ENCODE results near the gene GPR84.
"Not testable (repeated sequence)": the region's sequence is repeated elsewhere in the genome, so short reads cannot be mapped to it uniquely, and the experiment has no call there.

The GPR84 gene

GRCh38 chr12:54355104-54355815 is 9.0 kb downstream of the GPR84 start:
- H3K9ac ChIP-seq (ENCODE audit: low read depth in 1 of 2, low read length in 2 of 2): no peak overlapping the region
- no peak overlapping the region for H3K4me3 ChIP-seq (ENCODE audit: low read length in 2 of 2)
- H3K9me3 ChIP-seq (ENCODE audit: control insufficient read depth in 2 of 2, low read length in 2 of 2): no peaks in the 10 kb centered on the region
- no peaks in the 10 kb centered on the region for H3K27me3 ChIP-seq (ENCODE audit: control insufficient read depth in 2 of 2, insufficient read depth in 2 of 2, low read length in 2 of 2)
- H3K36me3 ChIP-seq (ENCODE audit: control insufficient read depth in 2 of 2, insufficient read depth in 2 of 2, low read length in 2 of 2): peaks cover 16% of the 10 kb centered on the region in 2 donors
- peak overlapping the region in 1 of 2 donors; percentile 6 for H3K27ac ChIP-seq (ENCODE audit: low read depth in 2 of 2, low read length in 2 of 2)
- H3K4me1 ChIP-seq (ENCODE audit: control insufficient read depth in 2 of 2, insufficient read depth in 2 of 2, low read length in 2 of 2): peaks cover 8 to 10% of the 10 kb centered on the region in 2 donors

- not testable (repeated sequence) for H3K9me3 ChIP-seq (ENCODE audit: control insufficient read depth in 2 of 2, low read length in 2 of 2); H3K4me3 ChIP-seq (ENCODE audit: low read length in 2 of 2); H3K27me3 ChIP-seq (ENCODE audit: control insufficient read depth in 2 of 2, insufficient read depth in 2 of 2, low read length in 2 of 2); H3K27ac ChIP-seq (ENCODE audit: low read depth in 2 of 2, low read length in 2 of 2); H3K9ac ChIP-seq (ENCODE audit: low read depth in 1 of 2, low read length in 2 of 2)
- peaks cover 26% of the 10 kb centered on the region in 2 donors for H3K36me3 ChIP-seq (ENCODE audit: control insufficient read depth in 2 of 2, insufficient read depth in 2 of 2, low read length in 2 of 2)
- H3K4me1 ChIP-seq (ENCODE audit: control insufficient read depth in 2 of 2, insufficient read depth in 2 of 2, low read length in 2 of 2): peaks cover 5 to 10% of the 10 kb centered on the region in 2 donors
These were observed 10.0 kb downstream of the GPR84 start for GRCh38 chr12:54354271-54354670.

GRCh38 chr12:54352891-54353874 is 11.1 kb downstream of the GPR84 start:
- H3K9ac ChIP-seq (ENCODE audit: low read depth in 1 of 2, low read length in 2 of 2): no peak overlapping the region
- peaks cover 3 to 5% of the 10 kb centered on the region in 2 donors for H3K4me1 ChIP-seq (ENCODE audit: control insufficient read depth in 2 of 2, insufficient read depth in 2 of 2, low read length in 2 of 2)
- no peak overlapping the region for H3K4me3 ChIP-seq (ENCODE audit: low read length in 2 of 2)
- no peaks in the 10 kb centered on the region for H3K27me3 ChIP-seq (ENCODE audit: control insufficient read depth in 2 of 2, insufficient read depth in 2 of 2, low read length in 2 of 2)
- peak overlapping the region in 1 of 2 donors; percentile 7 for H3K27ac ChIP-seq (ENCODE audit: low read depth in 2 of 2, low read length in 2 of 2)
- H3K9me3 ChIP-seq (ENCODE audit: control insufficient read depth in 2 of 2, low read length in 2 of 2): no peaks in the 10 kb centered on the region
- H3K36me3 ChIP-seq (ENCODE audit: control insufficient read depth in 2 of 2, insufficient read depth in 2 of 2, low read length in 2 of 2): peaks cover 32 to 33% of the 10 kb centered on the region in 2 donors

- Histone ChIP-seq H3K36me3 (ENCODE audit: control insufficient read depth in 2 of 2, insufficient read depth in 2 of 2, low read length in 2 of 2) (peaks cover 42 to 43% of the 10 kb centered on the region in 2 donors), H3K4me1 (ENCODE audit: control insufficient read depth in 2 of 2, insufficient read depth in 2 of 2, low read length in 2 of 2) (no peaks in the 10 kb centered on the region), H3K9me3 (ENCODE audit: control insufficient read depth in 2 of 2, low read length in 2 of 2) (no peaks in the 10 kb centered on the region), H3K27me3 (ENCODE audit: control insufficient read depth in 2 of 2, insufficient read depth in 2 of 2, low read length in 2 of 2) (no peaks in the 10 kb centered on the region), H3K27ac (ENCODE audit: low read depth in 2 of 2, low read length in 2 of 2) (peak overlapping the region in 1 of 2 donors; percentile 13), H3K4me3 (ENCODE audit: low read length in 2 of 2) (no peak overlapping the region), H3K9ac (ENCODE audit: low read depth in 1 of 2, low read length in 2 of 2) (peak overlapping the region in 1 of 2 donors; percentile 19)
These were observed 12.2 kb downstream of the GPR84 start for GRCh38 chr12:54352022-54352531.

GRCh38 chr12:54351341-54351740 is 12.9 kb downstream of the GPR84 start:
- H3K4me1 ChIP-seq (ENCODE audit: control insufficient read depth in 2 of 2, insufficient read depth in 2 of 2, low read length in 2 of 2): no peaks in the 10 kb centered on the region
- H3K36me3 ChIP-seq (ENCODE audit: control insufficient read depth in 2 of 2, insufficient read depth in 2 of 2, low read length in 2 of 2): peaks cover 48 to 49% of the 10 kb centered on the region in 2 donors
- no peak overlapping the region for H3K9ac ChIP-seq (ENCODE audit: low read depth in 1 of 2, low read length in 2 of 2)
- H3K27ac ChIP-seq (ENCODE audit: low read depth in 2 of 2, low read length in 2 of 2): no peak overlapping the region
- H3K9me3 ChIP-seq (ENCODE audit: control insufficient read depth in 2 of 2, low read length in 2 of 2): no peaks in the 10 kb centered on the region
- no peak overlapping the region for H3K4me3 ChIP-seq (ENCODE audit: low read length in 2 of 2)
- H3K27me3 ChIP-seq (ENCODE audit: control insufficient read depth in 2 of 2, insufficient read depth in 2 of 2, low read length in 2 of 2): no peaks in the 10 kb centered on the region

GRCh38 chr12:54350743-54351142 is 13.5 kb downstream of the GPR84 start:
- H3K9me3 ChIP-seq (ENCODE audit: control insufficient read depth in 2 of 2, low read length in 2 of 2): no peaks in the 10 kb centered on the region
- no peak overlapping the region for H3K27ac ChIP-seq (ENCODE audit: low read depth in 2 of 2, low read length in 2 of 2)
- no peak overlapping the region for H3K4me3 ChIP-seq (ENCODE audit: low read length in 2 of 2)
- no peaks in the 10 kb centered on the region for H3K27me3 ChIP-seq (ENCODE audit: control insufficient read depth in 2 of 2, insufficient read depth in 2 of 2, low read length in 2 of 2)
- H3K4me1 ChIP-seq (ENCODE audit: control insufficient read depth in 2 of 2, insufficient read depth in 2 of 2, low read length in 2 of 2): no peaks in the 10 kb centered on the region
- no peak overlapping the region for H3K9ac ChIP-seq (ENCODE audit: low read depth in 1 of 2, low read length in 2 of 2)
- peaks cover 48 to 51% of the 10 kb centered on the region in 2 donors for H3K36me3 ChIP-seq (ENCODE audit: control insufficient read depth in 2 of 2, insufficient read depth in 2 of 2, low read length in 2 of 2)

GRCh38 chr12:54349679-54350078 is 14.6 kb downstream of the GPR84 start:
- Histone ChIP-seq H3K4me3 (ENCODE audit: low read length in 2 of 2) (no peak overlapping the region), H3K36me3 (ENCODE audit: control insufficient read depth in 2 of 2, insufficient read depth in 2 of 2, low read length in 2 of 2) (peaks cover 52 to 59% of the 10 kb centered on the region in 2 donors), H3K9ac (ENCODE audit: low read depth in 1 of 2, low read length in 2 of 2) (no peak overlapping the region), H3K27ac (ENCODE audit: low read depth in 2 of 2, low read length in 2 of 2) (no peak overlapping the region), H3K4me1 (ENCODE audit: control insufficient read depth in 2 of 2, insufficient read depth in 2 of 2, low read length in 2 of 2) (no peaks in the 10 kb centered on the region), H3K9me3 (ENCODE audit: control insufficient read depth in 2 of 2, low read length in 2 of 2) (no peaks in the 10 kb centered on the region), H3K27me3 (ENCODE audit: control insufficient read depth in 2 of 2, insufficient read depth in 2 of 2, low read length in 2 of 2) (no peaks in the 10 kb centered on the region)

- peaks cover 53 to 60% of the 10 kb centered on the region in 2 donors for H3K36me3 ChIP-seq (ENCODE audit: control insufficient read depth in 2 of 2, insufficient read depth in 2 of 2, low read length in 2 of 2)
These were observed 15.2 kb downstream of the GPR84 start for GRCh38 chr12:54349036-54349435.

GRCh38 chr12:54341378-54342300 is 22.6 kb downstream of the GPR84 start:
- H3K4me3 ChIP-seq (ENCODE audit: low read length in 2 of 2): no peak overlapping the region
- no peak overlapping the region for H3K27ac ChIP-seq (ENCODE audit: low read depth in 2 of 2, low read length in 2 of 2)
- no peaks in the 10 kb centered on the region for H3K27me3 ChIP-seq (ENCODE audit: control insufficient read depth in 2 of 2, insufficient read depth in 2 of 2, low read length in 2 of 2)
- H3K9ac ChIP-seq (ENCODE audit: low read depth in 1 of 2, low read length in 2 of 2): no peak overlapping the region
- H3K4me1 ChIP-seq (ENCODE audit: control insufficient read depth in 2 of 2, insufficient read depth in 2 of 2, low read length in 2 of 2): peaks cover 0 to 4% of the 10 kb centered on the region in 2 donors
- H3K36me3 ChIP-seq (ENCODE audit: control insufficient read depth in 2 of 2, insufficient read depth in 2 of 2, low read length in 2 of 2): peaks cover 33 to 45% of the 10 kb centered on the region in 2 donors
- no peaks in the 10 kb centered on the region for H3K9me3 ChIP-seq (ENCODE audit: control insufficient read depth in 2 of 2, low read length in 2 of 2)

More at GRCh38 chr12:54349036-54349435, 15.2 kb downstream of the GPR84 start:
- Histone ChIP-seq H3K9ac (ENCODE audit: low read depth in 1 of 2, low read length in 2 of 2) (no peak overlapping the region), H3K4me1 (ENCODE audit: control insufficient read depth in 2 of 2, insufficient read depth in 2 of 2, low read length in 2 of 2) (no peaks in the 10 kb centered on the region), H3K9me3 (ENCODE audit: control insufficient read depth in 2 of 2, low read length in 2 of 2) (no peaks in the 10 kb centered on the region), H3K4me3 (ENCODE audit: low read length in 2 of 2) (no peak overlapping the region), H3K27me3 (ENCODE audit: control insufficient read depth in 2 of 2, insufficient read depth in 2 of 2, low read length in 2 of 2) (no peaks in the 10 kb centered on the region), H3K27ac (ENCODE audit: low read depth in 2 of 2, low read length in 2 of 2) (no peak overlapping the region)
